DMS153 treated with DMSO at 0.1 percent for 48 hours (cell line): Measurements from ENCODE around the gene MTIF3.

Source experiments
- DNase-seq: peaks from one replicate; lab custom pipeline; 2025; ENCODE audit not compliant: unreplicated experiment; lab: John Stamatoyannopoulos, UW

The MTIF3 gene

GRCh38 chr13:27449936-27450828 lies at the start of gene MTIF3:
Gene MTIF3 (minus strand): TSS chr13:27450564. CDS start chr13:27440448, 10,116 bp downstream.
- DNase-seq, result peak; percentile 93

GRCh38 chr13:27497563-27498230 lies 47.3 kb upstream of the MTIF3 start:
- DNase-seq, result no peak

DNA sequence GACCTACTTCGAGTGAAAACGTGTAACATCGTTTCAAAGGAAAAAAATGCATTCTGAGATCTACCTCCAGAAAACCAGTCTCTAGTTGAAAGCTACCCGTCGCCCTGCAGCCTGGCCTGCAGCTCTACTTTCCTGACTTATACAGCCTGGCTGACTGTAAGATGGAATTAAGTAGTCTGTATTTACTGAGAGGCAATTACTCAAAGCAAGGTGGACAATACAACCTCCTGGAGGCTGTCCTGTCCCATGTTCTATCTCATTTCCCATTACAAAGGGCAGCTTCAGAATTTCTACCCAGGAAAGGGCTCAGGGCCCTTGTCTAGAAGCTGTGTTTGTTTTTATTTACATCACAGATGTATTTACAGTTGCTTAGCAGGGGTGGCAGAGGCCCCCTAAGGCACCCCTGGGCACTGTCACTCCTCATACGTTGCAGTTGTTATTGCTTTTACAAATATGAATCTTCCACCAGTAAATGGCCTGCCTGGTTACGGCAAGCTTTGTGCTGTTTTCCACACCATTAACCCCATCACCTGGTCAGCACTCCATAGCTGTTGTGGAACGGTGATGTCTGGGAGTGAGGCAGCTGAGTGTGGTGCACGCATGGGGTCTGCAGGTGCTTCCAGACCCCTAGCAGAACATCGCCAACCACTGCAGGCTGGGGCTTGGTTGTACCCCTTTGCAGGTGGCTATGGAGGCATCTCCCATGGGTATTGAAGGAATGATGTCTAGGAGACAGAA lies 46.3 kb upstream of the MTIF3 start:
- DNase-seq, result no peak

GRCh38 chr13:27496006-27496405 lies 45.6 kb upstream of the MTIF3 start:
- no peak for DNase-seq

GRCh38 chr13:27495551-27495950 lies 45.2 kb upstream of the MTIF3 start:
- DNase-seq, result no peak

DNA sequence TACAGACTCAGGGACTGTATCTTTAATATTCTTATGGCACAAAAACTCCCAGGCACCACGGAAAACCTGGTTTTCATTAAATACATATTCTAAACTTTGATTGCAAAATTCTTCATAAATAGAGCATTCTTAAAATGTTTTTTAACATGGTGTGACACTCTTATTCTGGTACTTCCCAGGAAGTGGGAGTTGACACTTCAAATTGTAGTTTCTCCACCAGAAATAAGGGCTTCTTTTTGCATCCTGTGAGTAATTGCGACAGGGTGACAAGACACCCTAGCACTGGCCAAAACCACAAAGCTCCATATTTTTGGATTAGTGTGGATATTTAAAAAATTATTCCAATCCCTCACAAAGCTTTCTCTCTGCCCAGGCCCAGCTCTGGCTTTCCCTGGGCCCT lies 43.6 kb upstream of the MTIF3 start:
- DNase-seq, result no peak

- DNase-seq, result no peak
Observed at GRCh38 chr13:27489456-27489855, 39.1 kb upstream of the MTIF3 start.

DNA sequence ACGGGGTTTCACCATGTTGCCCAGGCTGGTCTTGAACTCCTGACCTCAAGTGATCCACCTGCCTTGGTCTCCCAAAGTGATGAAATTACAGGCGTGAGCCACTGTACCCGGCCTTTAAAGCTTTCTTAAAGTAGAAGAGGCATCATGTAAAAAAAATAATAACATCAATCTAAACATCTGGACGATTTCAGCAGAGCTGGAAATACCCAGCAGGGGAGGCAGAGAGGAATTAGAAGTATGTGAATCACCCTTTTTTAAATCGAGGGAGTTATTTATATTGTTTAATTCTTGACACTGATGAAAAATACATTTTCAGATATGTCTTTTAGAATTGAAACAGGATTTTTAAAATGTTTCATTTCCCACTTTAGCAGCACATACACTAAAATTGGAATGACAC lies 37.4 kb upstream of the MTIF3 start:
- DNase-seq, result no peak

- DNase-seq, result no peak
Observed at GRCh38 chr13:27483421-27483820, 33.1 kb upstream of the MTIF3 start.

DNA sequence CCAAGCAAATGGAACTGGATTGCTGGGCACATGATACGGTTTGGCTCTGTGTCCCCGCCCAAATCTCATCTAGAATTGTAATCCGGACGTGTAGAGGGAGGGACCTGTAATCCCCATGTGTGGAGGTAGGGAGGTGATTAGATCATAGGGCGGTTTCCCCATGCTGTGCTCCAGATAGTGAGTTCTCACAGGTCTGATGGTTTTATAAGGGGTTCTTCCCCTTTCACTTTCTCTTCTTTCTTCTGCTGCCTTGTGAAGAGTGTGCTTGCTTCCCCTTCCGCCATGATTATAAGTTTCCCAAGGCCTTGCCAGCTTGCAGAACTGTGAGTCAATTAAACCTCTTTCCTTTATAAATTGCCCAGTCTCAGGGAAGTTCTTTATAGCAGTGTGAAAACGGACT lies 32.6 kb upstream of the MTIF3 start:
- no peak for DNase-seq

DNA sequence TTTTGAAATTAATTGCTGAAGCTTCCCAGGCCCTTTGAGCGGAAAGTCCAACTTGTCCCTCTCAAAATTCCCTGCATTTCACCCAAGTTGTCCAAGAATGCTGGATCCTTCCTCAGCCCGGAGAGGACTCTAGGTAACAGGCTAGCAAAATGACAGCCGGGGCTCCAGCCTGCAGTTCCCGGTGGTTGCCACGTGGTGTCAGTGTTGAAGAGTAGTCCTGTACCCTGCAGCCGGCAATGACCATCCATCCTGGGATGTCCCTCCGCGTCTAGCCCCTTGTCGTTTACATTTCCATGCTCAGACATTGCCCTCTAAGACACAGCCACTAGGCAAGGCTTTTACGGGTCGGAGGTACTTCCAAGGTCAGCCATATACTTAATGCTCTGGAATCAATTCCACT lies 31.4 kb upstream of the MTIF3 start:
- DNase-seq, result no peak

DNA sequence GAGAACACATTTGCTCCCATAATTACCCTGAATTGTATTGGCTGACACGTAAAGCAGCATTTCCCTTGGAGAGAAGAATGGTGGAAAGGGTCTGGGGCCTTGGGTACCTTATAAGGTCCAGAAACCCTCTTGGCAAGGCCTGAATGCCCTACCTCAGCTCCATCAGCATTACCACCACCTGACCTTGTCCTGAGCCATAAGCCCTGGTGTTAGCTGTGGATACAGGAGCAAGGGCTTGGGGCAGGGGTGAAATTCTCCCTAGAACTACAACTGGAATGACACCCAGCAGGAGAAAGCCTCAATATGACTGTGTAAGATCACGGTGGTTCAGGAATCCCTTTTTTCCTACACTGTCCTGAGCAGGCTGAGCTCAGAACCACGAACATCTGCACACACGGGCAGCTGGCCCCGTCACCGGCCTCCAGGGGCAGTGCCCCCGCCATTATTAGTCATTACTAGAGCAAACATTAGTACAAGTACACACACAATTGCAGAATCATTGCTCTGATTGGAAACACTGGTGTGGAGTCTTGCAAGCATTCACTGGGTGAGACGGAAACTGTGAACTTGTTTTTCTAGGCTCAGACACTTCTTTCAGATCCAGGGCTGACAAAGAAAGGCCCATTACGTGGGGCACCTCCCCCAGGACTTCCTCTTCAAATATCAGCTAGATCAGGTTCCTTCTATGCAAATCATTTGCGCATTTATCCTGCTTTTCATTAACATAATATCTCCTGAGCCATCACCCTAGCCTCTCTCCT lies 26.8 kb upstream of the MTIF3 start:
- DNase-seq, result peak; percentile 51

DNA sequence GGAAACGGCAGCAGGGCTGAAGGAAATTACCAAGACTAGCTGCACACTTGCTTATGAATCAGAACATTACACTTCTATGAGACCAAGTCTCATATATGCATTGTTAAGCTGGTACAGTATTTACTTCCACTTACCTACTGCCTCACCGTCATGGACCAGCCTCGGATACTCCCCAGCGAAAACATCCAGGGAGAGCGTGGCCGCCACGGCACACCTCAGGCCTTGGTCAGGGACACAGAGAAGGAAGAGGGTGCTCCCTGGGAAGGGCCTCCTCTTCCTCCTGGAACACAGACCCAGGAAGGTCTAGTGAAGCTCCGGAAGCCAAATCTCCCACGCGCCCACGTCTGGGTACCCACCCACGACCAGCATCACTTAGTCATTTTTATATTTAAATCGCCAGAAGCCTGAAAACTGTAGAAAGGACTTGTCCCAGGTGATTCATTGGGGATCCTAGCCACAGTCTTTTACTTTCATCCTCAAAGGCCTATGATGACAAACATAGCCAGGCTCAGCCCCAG lies 24.4 kb upstream of the MTIF3 start:
- no peak for DNase-seq

GRCh38 chr13:27472941-27473340 lies 22.6 kb upstream of the MTIF3 start:
- DNase-seq, result no peak

GRCh38 chr13:27472441-27472840 lies 22.1 kb upstream of the MTIF3 start:
- DNase-seq, result no peak

GRCh38 chr13:27470075-27470820 lies 19.9 kb upstream of the MTIF3 start:
- no peak for DNase-seq

- DNase-seq, result no peak
Observed at GRCh38 chr13:27466513-27466912, 16.1 kb upstream of the MTIF3 start.

DNA sequence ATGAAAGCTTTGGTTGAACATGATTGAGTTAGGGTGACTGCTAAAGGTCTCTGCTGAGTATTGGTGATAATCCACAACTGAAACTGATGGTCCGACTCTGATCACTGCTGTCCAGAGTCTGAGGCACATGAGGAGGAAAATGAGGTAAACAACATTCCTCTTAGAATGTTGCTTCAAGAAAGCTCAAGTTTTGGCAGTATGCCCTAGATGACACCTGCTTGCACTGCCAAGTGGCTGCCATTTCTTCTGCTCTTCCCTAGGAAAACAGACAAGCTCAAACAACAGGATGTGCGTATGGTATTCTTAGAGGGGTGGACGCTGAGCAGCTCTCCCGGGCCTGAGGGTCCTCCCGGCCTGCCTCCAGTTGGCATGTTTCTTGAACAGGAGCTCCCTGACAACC lies 15.2 kb upstream of the MTIF3 start:
- no peak for DNase-seq

DNA sequence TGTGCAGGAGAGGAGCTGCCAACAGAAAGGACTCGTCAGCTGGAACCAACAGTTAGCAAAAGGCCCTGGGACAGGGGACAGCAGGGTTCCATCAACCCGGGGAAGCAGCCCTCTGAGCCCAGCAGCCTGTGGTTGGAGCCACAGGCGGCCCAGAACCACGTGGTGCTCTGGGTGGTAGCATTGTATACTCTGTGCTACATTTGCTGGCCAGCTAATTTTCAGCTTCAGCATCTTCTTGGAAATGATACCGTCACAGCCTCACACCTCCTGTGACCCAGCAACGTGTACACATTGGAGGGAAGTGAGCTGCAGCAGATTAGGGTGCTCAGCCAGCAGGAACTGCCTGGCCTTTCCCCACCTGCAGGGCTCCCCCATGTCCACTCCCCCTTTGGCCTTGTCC lies 13.1 kb upstream of the MTIF3 start:
- DNase-seq, result no peak

- no peak for DNase-seq
Observed at GRCh38 chr13:27461940-27462584, 11.7 kb upstream of the MTIF3 start.
